ENCODE results near the gene SATL1.

DNA sequence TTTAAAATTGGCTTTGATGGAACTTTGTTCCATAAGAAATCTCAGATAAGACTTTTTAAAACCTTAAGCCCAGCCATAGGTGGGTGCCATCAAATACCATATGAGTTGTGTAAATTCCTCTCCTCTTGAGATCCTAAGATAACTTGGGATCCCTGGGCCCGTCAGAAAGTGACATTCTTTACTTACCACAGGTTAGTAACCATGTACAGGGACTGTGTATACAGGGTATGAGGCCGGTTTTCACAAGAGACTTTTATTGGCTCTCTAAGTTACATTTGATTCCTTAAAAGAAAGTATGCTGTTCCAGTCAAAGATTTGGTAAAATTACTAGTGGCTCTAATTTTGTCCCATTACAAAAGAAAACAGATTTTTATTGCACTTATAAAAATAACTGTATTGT lies 129.8 kb downstream of the SATL1 start:
- no peak for TF ChIP-seq GATA2 (IDR thresholded peaks at IDR 0.05; ENCODE audit: low read depth, low read length)
- TF ChIP-seq GATA3 (IDR thresholded peaks at IDR 0.05; ENCODE audit: low read depth, low read length), result no peak

All from SH-SY5Y (cell line).